ENCODE measurements around the gene USP21.

- TF ChIP-seq FOXP2 (optimal IDR thresholded peaks at IDR 0.05; ENCODE audit: borderline replicate concordance, extremely low read depth, extremely low read length, insufficient read depth) (no peak), POLR2AphosphoS5 (IDR thresholded peaks at IDR 0.05; ENCODE audit: low read depth, low read length) (no peak)
Observed at GRCh38 chr1:161200992-161201835, 41.9 kb downstream of the USP21 start.

Measured in PFSK-1 (cell line).